Adrenal gland (tissue), 5 donors: ENCODE measurements around the gene SREBF1.

Experiments used
- POLR2A ChIP-seq, 2 donors: fragments of 450-650 bp; IDR thresholded peaks; one replicate each; pipeline ENCODE4 v1.6.1; 2017; ENCODE audit warnings: antibody characterized with exemption in 2 of 2, mild to moderate bottlenecking in 2 of 2, moderate library complexity in 1 of 2
- TF ChIP-seq, protein P1 (sequence below), 6 experiments: fragments of 450-650 bp in 4 of 6; fragments of 200-600 bp in 2 of 6; sonication (generic) in 1 of 6; IDR thresholded peaks; 1 replicate in 5 of 6; 2 replicates in 1 of 6; pipeline versions ENCODE4 v1.5.1 to v1.8.0; 2016 to 2021; ENCODE audit warnings: antibody characterized with exemption in 6 of 6, mild to moderate bottlenecking in 2 of 6, moderate library complexity in 1 of 6
- donor health status: DM: no; HTN: no; CAD: no.

DNA sequence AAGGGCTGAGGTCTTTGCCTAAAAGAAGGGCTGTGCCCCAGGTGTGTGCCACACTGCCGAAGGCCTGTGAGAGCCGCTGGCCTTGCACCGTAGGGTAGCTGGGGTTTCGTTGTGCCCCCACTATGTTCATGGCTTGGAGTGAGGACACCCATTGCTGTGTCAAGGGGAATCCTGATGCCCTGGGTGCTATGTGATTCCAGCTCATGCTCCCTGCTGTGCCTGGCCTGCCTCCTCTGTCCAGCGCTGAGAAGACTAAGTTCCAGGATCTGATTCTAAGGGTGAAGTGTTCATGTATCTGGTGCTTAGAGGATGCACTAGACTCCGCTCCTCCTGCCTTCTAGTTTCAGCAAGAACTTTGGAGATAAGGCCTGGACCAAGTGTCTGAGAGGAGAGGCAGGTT is 47.4 kb downstream of the SREBF1 start:
- no peak for TF ChIP-seq POLR2A (IDR thresholded peaks at IDR 0.05)
- TF ChIP-seq, protein P1, sequence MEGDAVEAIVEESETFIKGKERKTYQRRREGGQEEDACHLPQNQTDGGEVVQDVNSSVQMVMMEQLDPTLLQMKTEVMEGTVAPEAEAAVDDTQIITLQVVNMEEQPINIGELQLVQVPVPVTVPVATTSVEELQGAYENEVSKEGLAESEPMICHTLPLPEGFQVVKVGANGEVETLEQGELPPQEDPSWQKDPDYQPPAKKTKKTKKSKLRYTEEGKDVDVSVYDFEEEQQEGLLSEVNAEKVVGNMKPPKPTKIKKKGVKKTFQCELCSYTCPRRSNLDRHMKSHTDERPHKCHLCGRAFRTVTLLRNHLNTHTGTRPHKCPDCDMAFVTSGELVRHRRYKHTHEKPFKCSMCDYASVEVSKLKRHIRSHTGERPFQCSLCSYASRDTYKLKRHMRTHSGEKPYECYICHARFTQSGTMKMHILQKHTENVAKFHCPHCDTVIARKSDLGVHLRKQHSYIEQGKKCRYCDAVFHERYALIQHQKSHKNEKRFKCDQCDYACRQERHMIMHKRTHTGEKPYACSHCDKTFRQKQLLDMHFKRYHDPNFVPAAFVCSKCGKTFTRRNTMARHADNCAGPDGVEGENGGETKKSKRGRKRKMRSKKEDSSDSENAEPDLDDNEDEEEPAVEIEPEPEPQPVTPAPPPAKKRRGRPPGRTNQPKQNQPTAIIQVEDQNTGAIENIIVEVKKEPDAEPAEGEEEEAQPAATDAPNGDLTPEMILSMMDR (IDR thresholded peaks at IDR 0.05): no peak
